Stimulated activated naive B cell treated with anti-CD40 and anti-IgM and Interleukin-4, amounts not matched to agents 10 μg/mL and 1 μg/mL and 100 μg/mL, for 72 hours (primary cell): ENCODE results near the gene RUFY4.
"Not testable (repeated sequence)": the region's sequence is repeated elsewhere in the genome, so short reads cannot be mapped to it uniquely, and the experiment has no call there.

ENCODE experiments used
- ATAC-seq, 2 donors: fragments of 150-1000 bp; cut with Tn5 transposase; replicated peaks; 2 replicates each; pipeline ENCODE4 v1.10.0; 2021; ENCODE audit warnings: moderate library complexity in 1 of 2
- DNase-seq: peaks from one replicate; pipeline ENCODE4 v3.0.0; 2021
- H3K27ac Mint-ChIP-seq: one replicate; pipeline ENCODE4 v1.8.0; 2022; ENCODE audit warnings: mild to moderate bottlenecking, mixed read lengths
- H3K27me3 Mint-ChIP-seq, 2 donors: one replicate each; pipeline ENCODE4 v1.8.0; 2022; ENCODE audit warnings: mixed read lengths in 2 of 2
- H3K36me3 Mint-ChIP-seq, 2 donors: one replicate each; pipeline ENCODE4 v1.8.0; 2022; ENCODE audit warnings: mixed read lengths in 2 of 2, mild to moderate bottlenecking in 1 of 2
- H3K4me1 Mint-ChIP-seq, 2 donors: one replicate each; pipeline ENCODE4 v1.8.0; 2022; ENCODE audit warnings: mixed read lengths in 2 of 2, mild to moderate bottlenecking in 1 of 2
- H3K4me3 Mint-ChIP-seq, 2 donors: one replicate each; pipeline ENCODE4 v1.8.0; 2022; ENCODE audit warnings: mild to moderate bottlenecking in 2 of 2, mixed read lengths in 2 of 2, moderate library complexity in 1 of 2
- H3K9me3 Mint-ChIP-seq, 2 donors: one replicate each; pipeline ENCODE4 v1.8.0; 2022; ENCODE audit warnings: mixed read lengths in 2 of 2, mild to moderate bottlenecking in 1 of 2

The RUFY4 gene

GRCh38 chr2:218027426-218028188 is 41.4 kb upstream of the RUFY4 start:
- ATAC-seq = no peak
- no peak overlapping the region for H3K27ac Mint-ChIP-seq
- no peaks in the 10 kb centered on the region for H3K36me3 Mint-ChIP-seq
- H3K4me1 Mint-ChIP-seq = peaks cover 0 to 3% of the 10 kb centered on the region in 2 donors
- no peak overlapping the region for H3K4me3 Mint-ChIP-seq
- H3K9me3 Mint-ChIP-seq = no peaks in the 10 kb centered on the region
- H3K27me3 Mint-ChIP-seq = no peaks in the 10 kb centered on the region
- no peak for DNase-seq

GRCh38 chr2:218028189-218028495 is 40.9 kb upstream of the RUFY4 start:
- ATAC-seq (no peak), DNase-seq (no peak)
- Mint-ChIP-seq H3K27ac (no peak overlapping the region), H3K36me3 (no peaks in the 10 kb centered on the region), H3K9me3 (no peaks in the 10 kb centered on the region), H3K4me3 (no peak overlapping the region), H3K27me3 (no peaks in the 10 kb centered on the region), H3K4me1 (peaks cover 0 to 3% of the 10 kb centered on the region in 2 donors)

GRCh38 chr2:218028562-218029348 is 40.3 kb upstream of the RUFY4 start:
- Mint-ChIP-seq H3K4me3 (no peak overlapping the region), H3K27ac (no peak overlapping the region), H3K36me3 (no peaks in the 10 kb centered on the region), H3K27me3 (no peaks in the 10 kb centered on the region), H3K4me1 (peaks cover 0 to 3% of the 10 kb centered on the region in 2 donors), H3K9me3 (no peaks in the 10 kb centered on the region)
- peak; percentile 0 for DNase-seq
- ATAC-seq = no peak

GRCh38 chr2:218029366-218030360 is 39.4 kb upstream of the RUFY4 start:
- no peak overlapping the region for H3K27ac Mint-ChIP-seq
- H3K9me3 Mint-ChIP-seq = no peaks in the 10 kb centered on the region
- H3K36me3 Mint-ChIP-seq = no peaks in the 10 kb centered on the region
- ATAC-seq = no peak
- no peak overlapping the region for H3K4me3 Mint-ChIP-seq
- H3K4me1 Mint-ChIP-seq = peaks cover 7 to 9% of the 10 kb centered on the region in 2 donors
- peaks cover 0 to 3% of the 10 kb centered on the region in 2 donors for H3K27me3 Mint-ChIP-seq
- DNase-seq = no peak

GRCh38 chr2:218030409-218031195 is 38.5 kb upstream of the RUFY4 start:
- H3K4me1 Mint-ChIP-seq = peaks cover 8 to 12% of the 10 kb centered on the region in 2 donors
- H3K4me3 Mint-ChIP-seq = no peak overlapping the region
- no peaks in the 10 kb centered on the region for H3K36me3 Mint-ChIP-seq
- no peak for DNase-seq
- no peaks in the 10 kb centered on the region for H3K9me3 Mint-ChIP-seq
- no peak for ATAC-seq
- peaks cover 0 to 3% of the 10 kb centered on the region in 2 donors for H3K27me3 Mint-ChIP-seq
- no peak overlapping the region for H3K27ac Mint-ChIP-seq

GRCh38 chr2:218031261-218031660 is 37.8 kb upstream of the RUFY4 start:
- Mint-ChIP-seq H3K4me3 (no peak overlapping the region), H3K27ac (no peak overlapping the region), H3K9me3 (no peaks in the 10 kb centered on the region), H3K36me3 (no peaks in the 10 kb centered on the region), H3K27me3 (peaks cover 0 to 3% of the 10 kb centered on the region in 2 donors), H3K4me1 (peaks cover 8 to 13% of the 10 kb centered on the region in 2 donors)
- no peak for DNase-seq
- ATAC-seq = no peak

- no peak for ATAC-seq
These were observed 37.2 kb upstream of the RUFY4 start for GRCh38 chr2:218031771-218032257.

GRCh38 chr2:218032336-218033171 is 36.5 kb upstream of the RUFY4 start:
- Mint-ChIP-seq H3K27me3 (peaks cover 0 to 3% of the 10 kb centered on the region in 2 donors), H3K4me1 (peaks cover 8 to 13% of the 10 kb centered on the region in 2 donors), H3K27ac (no peak overlapping the region), H3K9me3 (no peaks in the 10 kb centered on the region), H3K4me3 (no peak overlapping the region), H3K36me3 (no peaks in the 10 kb centered on the region)
- ATAC-seq = no peak
- no peak for DNase-seq

More at GRCh38 chr2:218031771-218032257, 37.2 kb upstream of the RUFY4 start:
- DNase-seq = no peak
- Mint-ChIP-seq H3K27ac (no peak overlapping the region), H3K4me1 (peaks cover 8 to 13% of the 10 kb centered on the region in 2 donors), H3K9me3 (no peaks in the 10 kb centered on the region), H3K27me3 (peaks cover 0 to 3% of the 10 kb centered on the region in 2 donors), H3K36me3 (no peaks in the 10 kb centered on the region), H3K4me3 (no peak overlapping the region)

- Mint-ChIP-seq H3K9me3 (no peaks in the 10 kb centered on the region), H3K36me3 (no peaks in the 10 kb centered on the region), H3K27ac (no peak overlapping the region), H3K4me1 (peaks cover 6 to 13% of the 10 kb centered on the region in 2 donors), H3K27me3 (peaks cover 0 to 3% of the 10 kb centered on the region in 2 donors), H3K4me3 (no peak overlapping the region)
- DNase-seq (no peak), ATAC-seq (no peak)
These were observed 35.9 kb upstream of the RUFY4 start for GRCh38 chr2:218033208-218033589.

GRCh38 chr2:218033590-218034496 is 35.2 kb upstream of the RUFY4 start:
- Mint-ChIP-seq H3K4me3 (peak overlapping the region; percentile 68 to 80), H3K27me3 (peaks cover 0 to 3% of the 10 kb centered on the region in 2 donors), H3K9me3 (no peaks in the 10 kb centered on the region), H3K36me3 (no peaks in the 10 kb centered on the region), H3K27ac (no peak overlapping the region), H3K4me1 (peaks cover 4 to 13% of the 10 kb centered on the region in 2 donors)
- ATAC-seq (peak; percentile 27 to 28), DNase-seq (no peak)

GRCh38 chr2:218034497-218035213 is 34.4 kb upstream of the RUFY4 start:
- peak; percentile 85 to 89 for ATAC-seq
- H3K4me1 Mint-ChIP-seq = peaks cover 4 to 13% of the 10 kb centered on the region in 2 donors

More at GRCh38 chr2:218034497-218035213, 34.4 kb upstream of the RUFY4 start:
- H3K27ac Mint-ChIP-seq = peak overlapping the region; percentile 79
- not testable (repeated sequence) for H3K27me3 Mint-ChIP-seq, H3K36me3 Mint-ChIP-seq, H3K9me3 Mint-ChIP-seq
- peak; percentile 46 for DNase-seq
- peak overlapping the region; percentile 68 to 80 for H3K4me3 Mint-ChIP-seq
